Kidney (tissue), 14 donors: ENCODE results near the gene NNAT. TPM values are rescaled to one million over a fixed set of nuclear protein-coding genes. Genes with fewer than 3 reads are reported as not detected.

Source experiments
- DNase-seq, 5 donors: peaks; one replicate each; pipeline ENCODE4 v3.0.0-alpha.2; 2013 to 2020
- FAIRE-seq: peaks from 2 replicates; lab custom pipeline; 2012; peaks lifted over from hg19 to GRCh38; lab: Jason Lieb, UNC
- H3K27ac ChIP-seq, 2 donors: one replicate each; pipeline ENCODE4 v1.7.0; 2013; ENCODE audit warnings: low read depth in 2 of 2, low read length in 2 of 2, inconsistent platforms in 1 of 2
- H3K27me3 ChIP-seq: one replicate; pipeline ENCODE4 v1.7.1; 2013; ENCODE audit warnings: low read length, inconsistent platforms; ENCODE audit not compliant: control insufficient read depth, insufficient read depth
- H3K36me3 ChIP-seq, 3 donors: one replicate each; pipeline versions ENCODE4 v1.7.0 to v1.7.1; 2013; ENCODE audit warnings: low read length in 3 of 3, control low read depth in 1 of 3, inconsistent platforms in 1 of 3; ENCODE audit not compliant: insufficient read depth in 3 of 3, control insufficient read depth in 2 of 3
- H3K4me1 ChIP-seq, 3 donors: one replicate each; pipeline versions ENCODE4 v1.7.0 to v1.7.1; 2013; ENCODE audit warnings: low read length in 3 of 3, inconsistent platforms in 1 of 3, low read depth in 1 of 3; ENCODE audit not compliant: control insufficient read depth in 2 of 3, insufficient read depth in 2 of 3
- H3K4me3 ChIP-seq, 3 donors: one replicate each; pipeline versions ENCODE4 v1.7.0 to v1.8.1; 2013; ENCODE audit warnings: low read length in 3 of 3, control low read depth in 1 of 3, inconsistent platforms in 1 of 3
- H3K9ac ChIP-seq, 3 donors: one replicate each; pipeline versions ENCODE4 v1.7.0 to v1.7.1; 2013; ENCODE audit warnings: low read length in 3 of 3, control low read depth in 1 of 3, inconsistent platforms in 1 of 3
- H3K9me3 ChIP-seq, 3 donors: one replicate each; pipeline versions ENCODE4 v1.7.0 to v1.7.1; 2013; ENCODE audit warnings: low read length in 3 of 3, control low read depth in 1 of 3, inconsistent platforms in 1 of 3; ENCODE audit not compliant: control insufficient read depth in 2 of 3, insufficient read depth in 1 of 3
- CTCF ChIP-seq: IDR thresholded peaks from 3 replicates; pipeline ENCODE4 v1.5.1; 2012; ENCODE audit warnings: mild to moderate bottlenecking, moderate library complexity, borderline replicate concordance; ENCODE audit not compliant: insufficient read depth; ENCODE audit errors: extremely low read depth
- intact Hi-C: fragments of 100-400 bp; cut with DNase I; formaldehyde crosslinking; loops from one replicate; pipeline ENCODE4 v1.11.1; 2022
- polyA plus RNA-seq: library from polyadenylated mRNA; stranded (reverse); fragments of 350-450 nt; fragmentation: Illumina TruSeq; extraction: RNeasy Lipid Tissue Mini Kit (QIAGEN cat#74804); gene quantifications from one replicate; pipeline ENCODE4 v1.2.3, GENCODE V29; 2014; ENCODE audit warnings: low read depth, low replicate concordance; ENCODE audit not compliant: insufficient read depth
- total RNA-seq: library from RNA; stranded (reverse); fragmentation: NEBNext Ultra II Directional; extraction: Animal tissue kit (Norgen Biotek cat#: 25700); gene quantifications from one replicate; pipeline ENCODE4 v1.2.1, GENCODE V29; 2021
- donor health status: control.
- donor health status: control.
- donor health status: control.
- donor health status: control.
- donor health status: control.
- donor health status: DM: yes; HTN: yes; CAD: no.
- donor health status: Normal renal cell carcinoma (clear cell type).

Gene NNAT
- total and polyA plus RNA-seq, 2 donors from 2014 or later: 0.25 TPM; not detected in 1

GRCh38 chr20:37490663-37491350 is 30.2 kb upstream of the NNAT start:
- no peak overlapping the region for H3K9ac ChIP-seq
- no peak for TF ChIP-seq CTCF
- DNase-seq (peak in 1 of 5 donors; percentile 9), FAIRE-seq (no peak)
- peaks cover 0 to 2% (median 0%) of the 10 kb centered on the region in 3 donors for H3K36me3 ChIP-seq
- no peak overlapping the region for H3K4me3 ChIP-seq
- intact Hi-C loops: no loop called here
- H3K9me3 ChIP-seq: no peaks in the 10 kb centered on the region
- H3K27ac ChIP-seq: no peak overlapping the region
- H3K4me1 ChIP-seq: peaks cover 0 to 2% (median 0%) of the 10 kb centered on the region in 3 donors
- no peaks in the 10 kb centered on the region for H3K27me3 ChIP-seq

- Histone ChIP-seq H3K36me3 (peaks cover 0 to 2% (median 0%) of the 10 kb centered on the region in 3 donors), H3K4me1 (no peaks in the 10 kb centered on the region), H3K9me3 (no peaks in the 10 kb centered on the region), H3K9ac (no peak overlapping the region), H3K4me3 (no peak overlapping the region), H3K27me3 (no peaks in the 10 kb centered on the region), H3K27ac (no peak overlapping the region)
- no peak for TF ChIP-seq CTCF
- FAIRE-seq: no peak
- peak in 1 of 5 donors; percentile 9 for DNase-seq
- intact Hi-C loops: no loop called here
These were observed 28.9 kb upstream of the NNAT start for GRCh38 chr20:37492096-37492625.

- Histone ChIP-seq H3K9ac (no peak overlapping the region), H3K27ac (no peak overlapping the region), H3K27me3 (no peaks in the 10 kb centered on the region), H3K36me3 (peaks cover 0 to 2% (median 0%) of the 10 kb centered on the region in 3 donors), H3K4me1 (no peaks in the 10 kb centered on the region), H3K9me3 (no peaks in the 10 kb centered on the region), H3K4me3 (no peak overlapping the region)
- peak in 1 of 5 donors; percentile 9 for DNase-seq
- FAIRE-seq: no peak
- intact Hi-C loops: no loop called here
- TF ChIP-seq CTCF: no peak
These were observed 28.1 kb upstream of the NNAT start for GRCh38 chr20:37492945-37493344.
